Trophoblast cell (in vitro differentiated cells and primary cell): ENCODE measurements around the gene APOBEC3C.
"Not testable (repeated sequence)": the region's sequence is repeated elsewhere in the genome, so short reads cannot be mapped to it uniquely, and the experiment has no call there.

Experiments
- DNase-seq, 2 donors: peaks; one replicate each; pipeline ENCODE4 v3.0.0-alpha.2; 2016
- H2AFZ ChIP-seq: 2 replicates; pipeline ENCODE4 v1.6.1; 2013; ENCODE audit warnings: low read length, moderate library complexity, mild to moderate bottlenecking; ENCODE audit not compliant: insufficient read depth, poor library complexity
- H2AK5ac ChIP-seq: 2 replicates; pipeline ENCODE4 v1.6.1; 2013; ENCODE audit warnings: mild to moderate bottlenecking, low read length
- H2BK120ac ChIP-seq: 2 replicates; pipeline ENCODE4 v1.6.1; 2013; ENCODE audit warnings: low read length, mild to moderate bottlenecking, moderate library complexity; ENCODE audit not compliant: insufficient read depth, poor library complexity
- H2BK12ac ChIP-seq: 2 replicates; pipeline ENCODE4 v1.6.1; 2013; ENCODE audit warnings: mild to moderate bottlenecking, low read length, moderate library complexity
- H2BK5ac ChIP-seq: 2 replicates; pipeline ENCODE4 v1.6.1; 2013; ENCODE audit warnings: low read length, low read depth, moderate library complexity, mild to moderate bottlenecking; ENCODE audit not compliant: poor library complexity
- H3K14ac ChIP-seq: 2 replicates; pipeline ENCODE4 v1.6.1; 2013; ENCODE audit warnings: mild to moderate bottlenecking, low read length
- H3K18ac ChIP-seq: 2 replicates; pipeline ENCODE4 v1.6.1; 2013; ENCODE audit warnings: mild to moderate bottlenecking, low read length
- H3K23ac ChIP-seq: 2 replicates; pipeline ENCODE4 v1.6.1; 2013; ENCODE audit warnings: low read length
- H3K27ac ChIP-seq: 2 replicates; pipeline ENCODE4 v1.5.1; 2013; ENCODE audit warnings: low read depth, mild to moderate bottlenecking, inconsistent platforms, low read length, moderate library complexity
- H3K27me3 ChIP-seq: 2 replicates; pipeline ENCODE4 v1.6.1; 2013; ENCODE audit warnings: inconsistent platforms, mild to moderate bottlenecking, low read length, moderate library complexity; ENCODE audit not compliant: insufficient read depth
- H3K36me3 ChIP-seq, 2 experiments: 1 replicate in 1 of 2; 2 replicates in 1 of 2; pipeline ENCODE4 v1.6.1; 2013; ENCODE audit warnings: low read length in 2 of 2, mild to moderate bottlenecking in 2 of 2, moderate library complexity in 1 of 2; ENCODE audit not compliant: insufficient read depth in 2 of 2, control insufficient read depth in 1 of 2
- H3K4ac ChIP-seq: 2 replicates; pipeline ENCODE4 v1.6.1; 2013; ENCODE audit warnings: low read depth, mild to moderate bottlenecking, low read length, moderate library complexity
- H3K4me1 ChIP-seq, 2 experiments: 1 replicate in 1 of 2; 2 replicates in 1 of 2; pipeline ENCODE4 v1.6.1; 2013; ENCODE audit warnings: low read length in 2 of 2, mild to moderate bottlenecking in 2 of 2, moderate library complexity in 1 of 2; ENCODE audit not compliant: insufficient read depth in 2 of 2, control insufficient read depth in 1 of 2
- H3K4me2 ChIP-seq: 2 replicates; pipeline ENCODE4 v1.6.1; 2013; ENCODE audit warnings: inconsistent platforms, mild to moderate bottlenecking, low read length, moderate library complexity
- H3K4me3 ChIP-seq: 2 replicates; pipeline ENCODE4 v1.5.1; 2013; ENCODE audit warnings: mild to moderate bottlenecking, low read depth, low read length, inconsistent platforms
- H3K79me1 ChIP-seq: one replicate; pipeline ENCODE4 v1.6.1; 2013; ENCODE audit warnings: low read length
- H3K79me2 ChIP-seq: 2 replicates; pipeline ENCODE4 v1.6.1; 2013; ENCODE audit warnings: low read length, mild to moderate bottlenecking; ENCODE audit not compliant: control insufficient read depth, insufficient read depth, poor library complexity
- H3K9ac ChIP-seq: 2 replicates; pipeline ENCODE4 v1.6.1; 2013; ENCODE audit warnings: mild to moderate bottlenecking, low read length
- H3K9me3 ChIP-seq: 2 replicates; pipeline ENCODE4 v1.6.1; 2013; ENCODE audit warnings: low read depth, mild to moderate bottlenecking, control low read depth, inconsistent platforms, low read length; ENCODE audit not compliant: insufficient read depth
- H4K12ac ChIP-seq: 2 replicates; pipeline ENCODE4 v1.6.1; 2013; ENCODE audit warnings: low read depth, mild to moderate bottlenecking, low read length, moderate library complexity
- H4K8ac ChIP-seq: 2 replicates; pipeline ENCODE4 v1.6.1; 2013; ENCODE audit warnings: low read depth, mild to moderate bottlenecking, low read length, moderate library complexity
- H4K91ac ChIP-seq: one replicate; pipeline ENCODE4 v1.6.1; 2013; ENCODE audit warnings: low read depth, mild to moderate bottlenecking, low read length, moderate library complexity
- WGBS: extraction: QIAGEN DNeasy Blood & Tissue Kit; methylation state at CpG from one replicate; pipeline ENCODE4 v1.1.7; 2013; ENCODE audit warnings: missing lambda C conversion rate; ENCODE audit not compliant: insufficient read length, insufficient coverage; ENCODE audit errors: extremely low coverage; 5-methylcytosine and 5-hydroxymethylcytosine counted together

APOBEC3C gene

GRCh38 chr22:38973289-38974169 is 40.5 kb upstream of the APOBEC3C start:
- Histone ChIP-seq H3K27ac (no peak overlapping the region), H3K36me3 (no peaks in the 10 kb centered on the region), H3K79me2 (no peaks in the 10 kb centered on the region), H3K27me3 (no peaks in the 10 kb centered on the region), H3K23ac (no peak overlapping the region), H3K4me3 (no peak overlapping the region), H3K4me2 (no peak overlapping the region), H4K91ac (no peak overlapping the region), H2AK5ac (no peak overlapping the region), H3K4ac (no peak overlapping the region), H3K14ac (no peak overlapping the region), H3K79me1 (no peaks in the 10 kb centered on the region), H2BK120ac (no peak overlapping the region), H2BK12ac (no peak overlapping the region), H3K9me3 (peaks cover 3% of the 10 kb centered on the region), H3K18ac (no peak overlapping the region), H2AFZ (no peak overlapping the region), H4K8ac (no peak overlapping the region), H2BK5ac (no peak overlapping the region), H3K4me1 (no peaks in the 10 kb centered on the region), H4K12ac (no peak overlapping the region), H3K9ac (no peak overlapping the region)
- peak; percentile 26 to 74 for DNase-seq
- WGBS, result no CpG with 5 or more reads among the region's 15 CpGs

- no CpG with 5 or more reads among the region's 18 CpGs for WGBS
- no peak overlapping the region for H3K9ac ChIP-seq
- no peak for DNase-seq
- H3K79me2 ChIP-seq, result no peaks in the 10 kb centered on the region
- no peak overlapping the region for H2BK5ac ChIP-seq
- no peak overlapping the region for H2AK5ac ChIP-seq
- peaks cover 3% of the 10 kb centered on the region for H3K9me3 ChIP-seq
- H4K91ac ChIP-seq, result no peak overlapping the region
- no peak overlapping the region for H3K4me2 ChIP-seq
- no peak overlapping the region for H4K8ac ChIP-seq
- H3K79me1 ChIP-seq, result no peaks in the 10 kb centered on the region
- H4K12ac ChIP-seq, result no peak overlapping the region
- H2BK120ac ChIP-seq, result no peak overlapping the region
- no peaks in the 10 kb centered on the region for H3K36me3 ChIP-seq
- no peak overlapping the region for H3K14ac ChIP-seq
- no peak overlapping the region for H2BK12ac ChIP-seq
- H3K23ac ChIP-seq, result no peak overlapping the region
- no peak overlapping the region for H2AFZ ChIP-seq
- H3K4ac ChIP-seq, result no peak overlapping the region
- H3K4me1 ChIP-seq, result no peaks in the 10 kb centered on the region
- H3K27ac ChIP-seq, result no peak overlapping the region
- H3K27me3 ChIP-seq, result no peaks in the 10 kb centered on the region
- no peak overlapping the region for H3K18ac ChIP-seq
- H3K4me3 ChIP-seq, result no peak overlapping the region
Observed at GRCh38 chr22:38974170-38974825, 39.8 kb upstream of the APOBEC3C start.

GRCh38 chr22:38974826-38975175 is 39.3 kb upstream of the APOBEC3C start:
- Histone ChIP-seq H2AFZ (no peak overlapping the region), H3K79me2 (no peaks in the 10 kb centered on the region), H4K8ac (no peak overlapping the region), H3K18ac (no peak overlapping the region), H2AK5ac (no peak overlapping the region), H3K4me2 (no peak overlapping the region), H2BK5ac (no peak overlapping the region), H2BK12ac (no peak overlapping the region), H3K4me1 (no peaks in the 10 kb centered on the region), H3K9me3 (peaks cover 3% of the 10 kb centered on the region), H3K4me3 (no peak overlapping the region), H3K36me3 (no peaks in the 10 kb centered on the region), H3K79me1 (no peaks in the 10 kb centered on the region), H3K27ac (no peak overlapping the region), H3K4ac (no peak overlapping the region), H4K12ac (no peak overlapping the region), H2BK120ac (no peak overlapping the region), H3K14ac (no peak overlapping the region), H3K27me3 (no peaks in the 10 kb centered on the region), H3K9ac (no peak overlapping the region), H3K23ac (no peak overlapping the region), H4K91ac (no peak overlapping the region)
- no peak for DNase-seq
- WGBS, result no CpG with 5 or more reads among the region's 7 CpGs

DNA sequence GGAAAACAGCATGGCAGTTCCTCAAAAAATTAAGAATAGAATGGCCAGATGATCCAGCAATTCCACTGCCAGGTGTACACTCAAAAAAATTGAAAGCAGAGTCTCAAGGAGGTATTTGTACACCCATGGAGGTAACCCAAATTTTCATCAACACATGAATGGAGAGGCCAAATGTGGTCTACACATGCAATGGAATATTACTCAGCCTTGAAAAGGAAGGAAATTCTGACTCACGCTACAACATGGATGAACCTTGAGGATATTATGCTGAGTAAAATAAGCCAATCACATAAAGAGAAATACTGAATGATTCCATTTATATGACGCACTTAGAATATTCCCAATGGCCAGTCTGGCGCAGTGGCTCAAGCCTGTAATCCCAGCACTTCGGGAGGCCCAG is 36.8 kb upstream of the APOBEC3C start:
- H3K9ac ChIP-seq, H3K27ac ChIP-seq, H3K18ac ChIP-seq, H3K4ac ChIP-seq, H4K12ac ChIP-seq, H2BK5ac ChIP-seq, H3K36me3 ChIP-seq, H3K27me3 ChIP-seq, H3K4me3 ChIP-seq, H2BK120ac ChIP-seq, H2AK5ac ChIP-seq, H3K4me2 ChIP-seq, H3K9me3 ChIP-seq, H3K14ac ChIP-seq, H4K91ac ChIP-seq, H2BK12ac ChIP-seq, H2AFZ ChIP-seq, H3K4me1 ChIP-seq, H3K79me2 ChIP-seq, H3K79me1 ChIP-seq, H3K23ac ChIP-seq, DNase-seq, H4K8ac ChIP-seq: not testable (repeated sequence)
- no CpG with 5 or more reads among the region's 4 CpGs for WGBS
